NCI-H82 treated with DMSO at 0.1 percent for 48 hours (cell line): ENCODE data around the gene SLC35E4.
"Not testable (repeated sequence)": the region's sequence is repeated elsewhere in the genome, so short reads cannot be mapped to it uniquely, and the experiment has no call there.

Experiments
- DNase-seq: peaks from one replicate; lab custom pipeline; 2025; ENCODE audit not compliant: unreplicated experiment; lab: John Stamatoyannopoulos, UW

Gene SLC35E4

DNA sequence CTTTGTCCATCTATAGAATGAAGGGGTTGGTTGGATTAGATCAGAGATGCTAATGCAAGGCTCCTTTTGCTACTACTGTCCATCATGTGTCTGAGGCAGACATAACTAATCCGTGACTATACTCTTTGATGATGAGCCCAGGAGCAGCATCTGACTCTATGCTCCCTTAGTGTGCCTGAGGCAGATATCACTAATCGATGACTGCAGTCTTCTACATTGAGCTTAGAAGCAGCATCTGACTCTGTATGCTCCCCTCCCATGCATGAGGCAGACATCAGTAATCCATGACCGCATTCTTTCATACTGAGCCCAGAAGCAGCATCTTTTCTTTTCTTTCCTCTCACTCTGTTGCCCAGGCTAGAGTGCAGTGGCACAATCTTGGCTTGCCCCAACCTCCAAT is 24.4 kb upstream of the SLC35E4 start:
- DNase-seq = no peak

DNA sequence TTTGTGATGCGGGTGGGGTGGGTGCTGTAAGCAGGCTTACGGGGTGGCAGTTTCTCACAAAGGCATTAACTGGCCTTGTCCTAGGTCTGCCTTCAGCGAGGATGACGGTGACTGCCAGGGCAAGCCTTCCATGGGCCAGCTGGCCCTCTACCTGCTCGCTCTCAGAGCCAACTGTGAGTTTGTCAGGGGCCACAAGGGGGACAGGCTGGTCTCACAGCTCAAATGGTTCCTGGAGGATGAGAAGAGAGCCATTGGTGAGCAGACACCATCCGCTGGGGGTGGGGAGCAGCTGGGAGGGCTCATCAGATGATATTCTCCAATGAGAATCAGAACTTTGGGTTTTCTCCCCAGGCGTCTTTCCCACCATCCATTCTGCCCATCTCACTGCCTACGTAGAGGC is 22.8 kb upstream of the SLC35E4 start:
- DNase-seq = no peak

DNA sequence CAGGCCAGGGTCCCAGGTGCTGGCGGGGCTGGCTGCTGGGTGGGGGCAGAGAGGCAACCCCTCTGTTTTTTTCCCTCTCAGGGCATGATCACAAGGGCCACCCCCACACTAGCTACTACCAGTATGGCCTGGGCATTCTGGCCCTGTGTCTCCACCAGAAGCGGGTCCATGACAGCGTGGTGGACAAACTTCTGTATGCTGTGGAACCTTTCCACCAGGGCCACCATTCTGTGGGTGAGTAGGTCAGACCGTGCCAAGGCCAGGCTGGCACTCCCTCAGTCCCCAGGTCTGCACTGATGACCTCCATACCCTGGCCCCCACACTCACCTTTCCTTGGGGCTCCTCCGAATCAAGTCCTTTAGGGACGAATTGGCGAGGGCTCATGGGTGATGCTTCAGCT is 21.3 kb upstream of the SLC35E4 start:
- DNase-seq = no peak

- DNase-seq = no peak
Observed at GRCh38 chr22:30614879-30615278, 20.7 kb upstream of the SLC35E4 start.

DNA sequence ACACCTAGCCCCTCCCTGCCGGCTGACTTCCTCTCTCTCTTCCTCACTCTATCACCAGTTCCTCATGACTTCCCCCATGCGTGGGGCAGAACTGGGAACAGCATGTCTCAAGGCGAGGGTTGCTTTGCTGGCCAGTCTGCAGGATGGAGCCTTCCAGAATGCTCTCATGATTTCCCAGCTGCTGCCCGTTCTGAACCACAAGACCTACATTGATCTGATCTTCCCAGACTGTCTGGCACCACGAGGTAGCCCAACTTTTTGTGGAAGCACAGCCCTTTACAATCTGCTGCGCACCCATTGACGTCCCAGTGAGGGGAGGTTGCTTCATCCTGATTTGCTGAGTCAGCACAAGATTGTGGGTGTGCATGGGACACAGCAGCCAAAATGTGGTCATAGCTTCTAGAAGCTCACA is 20.0 kb upstream of the SLC35E4 start:
- no peak for DNase-seq

GRCh38 chr22:30617819-30618218 is 17.8 kb upstream of the SLC35E4 start:
- DNase-seq = no peak

DNA sequence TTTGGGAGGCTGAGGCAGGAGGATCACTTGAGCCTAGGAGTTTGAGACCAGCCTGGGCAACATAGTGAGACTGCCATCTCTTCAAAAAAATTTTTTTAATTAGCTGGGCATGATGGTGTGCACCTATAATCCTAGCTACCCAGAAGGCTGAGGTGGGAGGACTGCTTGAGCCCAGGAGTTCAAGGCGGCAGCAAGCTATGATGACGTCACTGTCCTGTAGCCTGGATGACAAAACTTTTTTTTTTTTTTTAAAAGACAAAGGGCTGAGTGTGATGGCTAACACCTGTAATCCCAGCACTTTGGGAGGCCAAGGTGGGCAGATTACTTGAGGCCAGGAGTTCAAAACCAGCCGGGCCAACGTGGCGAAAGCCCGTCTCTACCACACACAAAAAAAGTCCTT is 15.7 kb upstream of the SLC35E4 start:
- DNase-seq = not testable (repeated sequence)

DNA sequence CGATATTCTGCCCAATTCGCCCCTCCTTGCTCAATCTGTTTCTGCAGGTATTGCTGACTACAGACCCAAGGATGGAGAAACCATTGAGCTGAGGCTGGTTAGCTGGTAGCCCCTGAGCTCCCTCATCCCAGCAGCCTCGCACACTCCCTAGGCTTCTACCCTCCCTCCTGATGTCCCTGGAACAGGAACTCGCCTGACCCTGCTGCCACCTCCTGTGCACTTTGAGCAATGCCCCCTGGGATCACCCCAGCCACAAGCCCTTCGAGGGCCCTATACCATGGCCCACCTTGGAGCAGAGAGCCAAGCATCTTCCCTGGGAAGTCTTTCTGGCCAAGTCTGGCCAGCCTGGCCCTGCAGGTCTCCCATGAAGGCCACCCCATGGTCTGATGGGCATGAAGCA is 9.2 kb upstream of the SLC35E4 start:
- no peak for DNase-seq

GRCh38 chr22:30627471-30627870 is 8.1 kb upstream of the SLC35E4 start:
- no peak for DNase-seq

GRCh38 chr22:30628491-30628890 is 7.1 kb upstream of the SLC35E4 start:
- DNase-seq = no peak

DNA sequence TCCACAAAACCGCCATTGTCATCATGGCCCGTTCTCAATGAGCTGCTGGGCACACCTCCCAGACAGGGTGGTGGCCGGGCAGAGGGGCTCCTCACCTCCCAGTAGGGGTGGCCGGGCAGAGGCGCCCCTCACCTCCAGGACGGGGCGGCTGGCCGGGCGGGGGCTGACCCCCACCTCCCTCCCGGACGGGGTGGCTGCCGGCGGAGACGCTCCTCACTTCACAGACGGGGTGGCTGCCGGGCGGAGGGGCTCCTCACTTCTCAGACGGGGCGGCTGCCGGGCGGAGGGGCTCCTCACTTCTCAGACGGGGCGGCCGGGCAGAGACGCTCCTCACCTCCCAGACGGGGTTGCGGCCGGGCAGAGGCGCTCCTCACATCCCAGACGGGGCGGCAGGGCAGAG is 4.1 kb upstream of the SLC35E4 start:
- DNase-seq = not testable (repeated sequence)

- DNase-seq = peak; percentile 82
Observed at GRCh38 chr22:30634471-30635233, 929 bp upstream of the SLC35E4 start.

GRCh38 chr22:30636226-30637077 is 871 bp downstream of the SLC35E4 start:
- no peak for DNase-seq

DNA sequence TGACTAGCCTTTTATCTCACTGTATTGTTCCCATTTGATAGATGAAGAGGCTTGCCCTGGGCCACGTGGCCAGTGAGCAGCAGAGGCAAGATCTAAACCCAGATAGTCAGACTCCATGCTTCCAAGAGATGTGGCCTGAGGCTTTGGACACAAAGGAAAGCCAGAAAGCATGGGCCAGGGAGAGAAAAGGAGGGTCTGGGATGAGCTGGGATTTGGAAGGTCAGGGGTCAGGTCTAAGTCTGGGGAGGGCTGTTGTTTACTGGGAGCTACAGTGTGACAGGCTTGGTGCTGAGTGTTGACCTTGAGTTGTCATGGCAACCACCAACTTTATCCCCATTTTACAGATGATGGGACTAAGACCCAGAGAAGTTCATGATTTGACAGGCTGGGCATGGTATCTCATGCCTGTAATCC is 2.1 kb downstream of the SLC35E4 start:
- no peak for DNase-seq

- DNase-seq = no peak
Observed at GRCh38 chr22:30640361-30640760, 4.8 kb downstream of the SLC35E4 start.

DNA sequence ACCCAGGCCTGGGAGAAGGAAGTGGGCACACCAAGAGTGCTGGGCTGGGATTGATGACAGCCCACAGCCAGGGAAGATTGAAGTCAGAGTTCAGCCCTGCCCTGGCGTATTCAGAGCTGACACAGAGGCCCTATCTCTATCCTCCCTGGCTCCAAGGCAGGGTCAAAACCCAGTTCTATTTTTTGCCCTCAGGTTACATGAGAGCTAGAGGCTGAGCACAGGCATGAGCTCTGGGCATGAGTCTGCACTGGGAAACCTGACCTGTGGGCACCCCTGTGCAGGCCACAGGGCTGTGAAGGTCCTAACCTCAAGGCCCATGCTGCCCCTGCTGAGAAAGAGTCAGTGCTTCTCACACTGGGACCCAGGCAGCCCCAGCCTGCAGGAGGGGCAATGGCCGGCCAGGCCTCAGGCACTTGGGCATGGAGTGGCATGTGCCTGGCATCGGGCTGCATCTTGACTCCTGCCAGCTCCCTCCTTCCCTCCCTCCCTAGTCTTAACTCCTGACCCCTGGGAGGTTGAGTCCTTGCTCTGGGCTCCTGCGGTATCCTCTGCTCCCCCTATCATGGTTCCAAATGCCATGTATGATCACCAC is 5.4 kb downstream of the SLC35E4 start:
- no peak for DNase-seq

GRCh38 chr22:30643055-30643875 is 7.7 kb downstream of the SLC35E4 start:
- DNase-seq = no peak

GRCh38 chr22:30646518-30647160 is 11.1 kb downstream of the SLC35E4 start:
- no peak for DNase-seq

- DNase-seq = no peak
Observed at GRCh38 chr22:30647536-30647935, 12.0 kb downstream of the SLC35E4 start.

GRCh38 chr22:30648825-30649224 is 13.2 kb downstream of the SLC35E4 start:
- DNase-seq = no peak
